ENCODE results near the gene ALCAM. TPM values are rescaled to one million over a fixed set of nuclear protein-coding genes. Genes with fewer than 3 reads are reported as not detected.
"Not testable (repeated sequence)": the region's sequence is repeated elsewhere in the genome, so short reads cannot be mapped to it uniquely, and the experiment has no call there.

ALCAM gene
- polyA plus RNA-seq, 4 donors, result 9.2 to 27.9 (median 12.5) TPM

GRCh38 chr3:105401254-105401653 lies 34.5 kb downstream of the ALCAM start:
- Histone ChIP-seq H3K27ac (ENCODE audit: low read depth in 1 of 3, low read length in 2 of 3) (no peak overlapping the region), H3K27me3 (ENCODE audit: control insufficient read depth in 3 of 3, insufficient read depth in 3 of 3, low read length in 3 of 3) (no peaks in the 10 kb centered on the region), H3K4me3 (ENCODE audit: low read depth in 1 of 3, low read length in 3 of 3) (no peak overlapping the region), H3K4me1 (ENCODE audit: control insufficient read depth in 3 of 3, insufficient read depth in 2 of 3, low read depth in 1 of 3, low read length in 2 of 3) (no peaks in the 10 kb centered on the region), H3K9me3 (ENCODE audit: control insufficient read depth in 2 of 2, insufficient read depth in 1 of 2, low read depth in 1 of 2, low read length in 1 of 2) (peaks cover 0 to 13% of the 10 kb centered on the region in 2 donors), H3K36me3 (ENCODE audit: control insufficient read depth in 3 of 3, insufficient read depth in 2 of 3, low read depth in 1 of 3, low read length in 3 of 3) (peaks cover 0 to 4% (median 0%) of the 10 kb centered on the region in 3 donors)
- no peak for FAIRE-seq
- no peak for DNase-seq
- 94 to 95% (median 95%) methylated on average over 4 of the region's 4 CpGs for WGBS, 3 donors

GRCh38 chr3:105401691-105402149 lies 35.0 kb downstream of the ALCAM start:
- H3K27ac ChIP-seq (ENCODE audit: low read depth in 1 of 3, low read length in 2 of 3), result no peak overlapping the region
- no peaks in the 10 kb centered on the region for H3K4me1 ChIP-seq (ENCODE audit: control insufficient read depth in 3 of 3, insufficient read depth in 2 of 3, low read depth in 1 of 3, low read length in 2 of 3)
- FAIRE-seq (no peak), DNase-seq (no peak)
- H3K9me3 ChIP-seq (ENCODE audit: control insufficient read depth in 2 of 2, insufficient read depth in 1 of 2, low read depth in 1 of 2, low read length in 1 of 2), result peaks cover 0 to 13% of the 10 kb centered on the region in 2 donors
- H3K4me3 ChIP-seq (ENCODE audit: low read depth in 1 of 3, low read length in 3 of 3), result no peak overlapping the region
- H3K36me3 ChIP-seq (ENCODE audit: control insufficient read depth in 3 of 3, insufficient read depth in 2 of 3, low read depth in 1 of 3, low read length in 3 of 3), result peaks cover 0 to 4% (median 0%) of the 10 kb centered on the region in 3 donors
- H3K27me3 ChIP-seq (ENCODE audit: control insufficient read depth in 3 of 3, insufficient read depth in 3 of 3, low read length in 3 of 3), result no peaks in the 10 kb centered on the region
- WGBS, 3 donors, result 76 to 84% (median 83%) methylated on average over 2 of the region's 2 CpGs

GRCh38 chr3:105402287-105402801 lies 35.6 kb downstream of the ALCAM start:
- no peak for DNase-seq
- H3K27ac ChIP-seq (ENCODE audit: low read depth in 1 of 3, low read length in 2 of 3), result no peak overlapping the region
- 89 to 96% (median 96%) methylated on average over 6 of the region's 6 CpGs for WGBS, 3 donors
- no peaks in the 10 kb centered on the region for H3K4me1 ChIP-seq (ENCODE audit: control insufficient read depth in 3 of 3, insufficient read depth in 2 of 3, low read depth in 1 of 3, low read length in 2 of 3)
- peaks cover 0 to 4% (median 0%) of the 10 kb centered on the region in 3 donors for H3K36me3 ChIP-seq (ENCODE audit: control insufficient read depth in 3 of 3, insufficient read depth in 2 of 3, low read depth in 1 of 3, low read length in 3 of 3)
- H3K9me3 ChIP-seq (ENCODE audit: control insufficient read depth in 2 of 2, insufficient read depth in 1 of 2, low read depth in 1 of 2, low read length in 1 of 2), result peaks cover 0 to 13% of the 10 kb centered on the region in 2 donors
- no peak for FAIRE-seq
- H3K4me3 ChIP-seq (ENCODE audit: low read depth in 1 of 3, low read length in 3 of 3), result no peak overlapping the region
- no peaks in the 10 kb centered on the region for H3K27me3 ChIP-seq (ENCODE audit: control insufficient read depth in 3 of 3, insufficient read depth in 3 of 3, low read length in 3 of 3)

GRCh38 chr3:105403034-105403433 lies 36.3 kb downstream of the ALCAM start:
- H3K36me3 ChIP-seq (ENCODE audit: control insufficient read depth in 3 of 3, insufficient read depth in 2 of 3, low read depth in 1 of 3, low read length in 3 of 3); DNase-seq; H3K4me1 ChIP-seq (ENCODE audit: control insufficient read depth in 3 of 3, insufficient read depth in 2 of 3, low read depth in 1 of 3, low read length in 2 of 3); H3K27me3 ChIP-seq (ENCODE audit: control insufficient read depth in 3 of 3, insufficient read depth in 3 of 3, low read length in 3 of 3); FAIRE-seq; H3K27ac ChIP-seq (ENCODE audit: low read depth in 1 of 3, low read length in 2 of 3); H3K4me3 ChIP-seq (ENCODE audit: low read depth in 1 of 3, low read length in 3 of 3): not testable (repeated sequence)
- peaks cover 0 to 13% of the 10 kb centered on the region in 2 donors for H3K9me3 ChIP-seq (ENCODE audit: control insufficient read depth in 2 of 2, insufficient read depth in 1 of 2, low read depth in 1 of 2, low read length in 1 of 2)
- 89 to 95% (median 91%) methylated on average over 9 of the region's 9 CpGs for WGBS, 3 donors

- no peaks in the 10 kb centered on the region for H3K27me3 ChIP-seq (ENCODE audit: control insufficient read depth in 3 of 3, insufficient read depth in 3 of 3, low read length in 3 of 3)
- H3K36me3 ChIP-seq (ENCODE audit: control insufficient read depth in 3 of 3, insufficient read depth in 2 of 3, low read depth in 1 of 3, low read length in 3 of 3), result peaks cover 0 to 4% (median 0%) of the 10 kb centered on the region in 3 donors
- WGBS, 3 donors, result 61 to 65% (median 62%) methylated on average over 2 of the region's 2 CpGs
- FAIRE-seq, result no peak
- no peak overlapping the region for H3K4me3 ChIP-seq (ENCODE audit: low read depth in 1 of 3, low read length in 3 of 3)
- peaks cover 0 to 13% of the 10 kb centered on the region in 2 donors for H3K9me3 ChIP-seq (ENCODE audit: control insufficient read depth in 2 of 2, insufficient read depth in 1 of 2, low read depth in 1 of 2, low read length in 1 of 2)
- H3K27ac ChIP-seq (ENCODE audit: low read depth in 1 of 3, low read length in 2 of 3), result no peak overlapping the region
- H3K4me1 ChIP-seq (ENCODE audit: control insufficient read depth in 3 of 3, insufficient read depth in 2 of 3, low read depth in 1 of 3, low read length in 2 of 3), result no peaks in the 10 kb centered on the region
- DNase-seq, result peak in 1 of 2 donors; percentile 9
Observed at GRCh38 chr3:105406268-105406667, 39.6 kb downstream of the ALCAM start.

- no peaks in the 10 kb centered on the region for H3K9me3 ChIP-seq (ENCODE audit: control insufficient read depth in 2 of 2, insufficient read depth in 1 of 2, low read depth in 1 of 2, low read length in 1 of 2)
- FAIRE-seq (no peak), DNase-seq (no peak)
- no peaks in the 10 kb centered on the region for H3K4me1 ChIP-seq (ENCODE audit: control insufficient read depth in 3 of 3, insufficient read depth in 2 of 3, low read depth in 1 of 3, low read length in 2 of 3)
- WGBS, 3 donors, result 82 to 94% (median 92%) methylated on average over 2 of the region's 2 CpGs
- no peaks in the 10 kb centered on the region for H3K36me3 ChIP-seq (ENCODE audit: control insufficient read depth in 3 of 3, insufficient read depth in 2 of 3, low read depth in 1 of 3, low read length in 3 of 3)
- H3K27me3 ChIP-seq (ENCODE audit: control insufficient read depth in 3 of 3, insufficient read depth in 3 of 3, low read length in 3 of 3), result no peaks in the 10 kb centered on the region
- no peak overlapping the region for H3K27ac ChIP-seq (ENCODE audit: low read depth in 1 of 3, low read length in 2 of 3)
- H3K4me3 ChIP-seq (ENCODE audit: low read depth in 1 of 3, low read length in 3 of 3), result no peak overlapping the region
Observed at GRCh38 chr3:105409364-105409763, 42.7 kb downstream of the ALCAM start.

GRCh38 chr3:105413343-105413887 lies 46.7 kb downstream of the ALCAM start:
- H3K4me3 ChIP-seq (ENCODE audit: low read depth in 1 of 3, low read length in 3 of 3), result no peak overlapping the region
- FAIRE-seq (no peak), DNase-seq (no peak)
- no peaks in the 10 kb centered on the region for H3K27me3 ChIP-seq (ENCODE audit: control insufficient read depth in 3 of 3, insufficient read depth in 3 of 3, low read length in 3 of 3)
- no peaks in the 10 kb centered on the region for H3K4me1 ChIP-seq (ENCODE audit: control insufficient read depth in 3 of 3, insufficient read depth in 2 of 3, low read depth in 1 of 3, low read length in 2 of 3)
- H3K36me3 ChIP-seq (ENCODE audit: control insufficient read depth in 3 of 3, insufficient read depth in 2 of 3, low read depth in 1 of 3, low read length in 3 of 3), result no peaks in the 10 kb centered on the region
- no peaks in the 10 kb centered on the region for H3K9me3 ChIP-seq (ENCODE audit: control insufficient read depth in 2 of 2, insufficient read depth in 1 of 2, low read depth in 1 of 2, low read length in 1 of 2)
- WGBS, 3 donors, result 88 to 94% (median 94%) methylated on average over 1 of the region's 1 CpG
- no peak overlapping the region for H3K27ac ChIP-seq (ENCODE audit: low read depth in 1 of 3, low read length in 2 of 3)

- Histone ChIP-seq H3K9me3 (ENCODE audit: control insufficient read depth in 2 of 2, insufficient read depth in 1 of 2, low read depth in 1 of 2, low read length in 1 of 2) (no peaks in the 10 kb centered on the region), H3K27me3 (ENCODE audit: control insufficient read depth in 3 of 3, insufficient read depth in 3 of 3, low read length in 3 of 3) (no peaks in the 10 kb centered on the region), H3K27ac (ENCODE audit: low read depth in 1 of 3, low read length in 2 of 3) (no peak overlapping the region), H3K4me3 (ENCODE audit: low read depth in 1 of 3, low read length in 3 of 3) (no peak overlapping the region), H3K4me1 (ENCODE audit: control insufficient read depth in 3 of 3, insufficient read depth in 2 of 3, low read depth in 1 of 3, low read length in 2 of 3) (no peaks in the 10 kb centered on the region), H3K36me3 (ENCODE audit: control insufficient read depth in 3 of 3, insufficient read depth in 2 of 3, low read depth in 1 of 3, low read length in 3 of 3) (no peaks in the 10 kb centered on the region)
- DNase-seq (peak in 1 of 2 donors; percentile 2), FAIRE-seq (no peak)
- 61 to 84% (median 75%) methylated on average over 4 of the region's 4 CpGs for WGBS, 3 donors
Observed at GRCh38 chr3:105414841-105415240, 48.1 kb downstream of the ALCAM start.

GRCh38 chr3:105415951-105416350 lies 49.2 kb downstream of the ALCAM start:
- H3K4me3 ChIP-seq (ENCODE audit: low read depth in 1 of 3, low read length in 3 of 3), result no peak overlapping the region
- H3K4me1 ChIP-seq (ENCODE audit: control insufficient read depth in 3 of 3, insufficient read depth in 2 of 3, low read depth in 1 of 3, low read length in 2 of 3), result no peaks in the 10 kb centered on the region
- 97 to 100% (median 100%) methylated on average over 1 of the region's 1 CpG for WGBS, 3 donors
- H3K27me3 ChIP-seq (ENCODE audit: control insufficient read depth in 3 of 3, insufficient read depth in 3 of 3, low read length in 3 of 3), result no peaks in the 10 kb centered on the region
- no peak overlapping the region for H3K27ac ChIP-seq (ENCODE audit: low read depth in 1 of 3, low read length in 2 of 3)
- H3K36me3 ChIP-seq (ENCODE audit: control insufficient read depth in 3 of 3, insufficient read depth in 2 of 3, low read depth in 1 of 3, low read length in 3 of 3), result no peaks in the 10 kb centered on the region
- no peak for DNase-seq
- no peaks in the 10 kb centered on the region for H3K9me3 ChIP-seq (ENCODE audit: control insufficient read depth in 2 of 2, insufficient read depth in 1 of 2, low read depth in 1 of 2, low read length in 1 of 2)
- FAIRE-seq, result no peak

Data from small intestine (tissue), 7 donors.